GM04503 (cell line): Measurements from ENCODE around the gene SIRT5.

Experiments used
- DNase-seq: peaks from one replicate; pipeline ENCODE4 v3.0.0-alpha.2; 2012; ENCODE audit warnings: low read depth

The SIRT5 gene

GRCh38 chr6:13574571-13575376, at the start of gene SIRT5:
Gene SIRT5 (plus strand): TSS chr6:13574601. CDS start chr6:13584111, 9,510 bp downstream.
- peak; percentile 27 for DNase-seq

DNA sequence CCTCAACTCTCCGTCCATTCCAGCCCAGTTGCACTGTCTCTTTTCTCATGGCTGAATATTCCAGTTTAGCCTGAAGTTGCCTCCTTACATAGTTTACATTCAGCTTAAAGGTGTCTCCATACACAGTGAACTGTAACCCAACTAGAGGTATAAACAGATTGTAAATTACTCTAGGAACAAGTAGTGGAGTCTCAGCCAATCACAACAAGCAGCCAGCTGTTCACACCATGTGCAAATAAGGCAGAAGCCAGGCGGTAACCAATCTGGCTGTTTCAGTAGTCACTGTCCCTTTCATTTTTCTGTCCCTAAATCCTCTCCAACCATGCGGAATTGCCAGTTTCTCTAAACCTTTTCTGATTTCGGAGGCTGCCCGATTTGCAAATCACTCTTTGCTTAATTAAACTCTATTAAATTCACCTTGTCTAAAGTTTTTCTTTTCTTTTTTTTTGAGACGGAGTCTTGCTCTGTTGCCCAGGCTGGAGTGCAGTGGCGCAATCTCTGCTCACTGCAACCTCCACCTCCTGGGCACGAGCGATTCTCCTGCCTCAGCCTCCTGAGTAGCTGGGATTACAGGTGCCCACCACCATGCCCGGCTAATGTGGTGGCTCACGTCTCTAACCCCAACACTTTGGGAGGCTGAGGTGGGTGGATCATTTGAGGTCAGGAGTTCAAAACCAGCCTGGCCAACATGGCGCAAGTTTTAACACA, 49.4 kb upstream of the SIRT5 start:
- DNase-seq: no peak

DNA sequence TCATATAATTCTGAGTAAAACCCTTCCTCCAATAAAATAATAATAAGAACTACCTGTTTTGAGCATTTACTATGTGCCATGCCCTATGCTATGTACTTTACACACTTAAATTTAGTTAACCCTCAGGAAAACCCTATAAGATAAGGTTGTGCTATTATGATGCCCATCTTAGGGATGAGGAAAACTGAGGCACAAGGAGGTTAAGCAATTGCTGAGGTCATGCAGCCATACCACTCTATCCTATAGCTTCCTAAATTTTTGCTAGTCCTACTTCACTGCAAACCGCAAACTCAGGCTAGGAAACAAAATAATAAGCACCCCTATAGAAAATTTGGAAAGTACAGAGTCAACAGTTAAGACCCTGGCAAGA, 48.1 kb upstream of the SIRT5 start:
- no peak for DNase-seq

DNA sequence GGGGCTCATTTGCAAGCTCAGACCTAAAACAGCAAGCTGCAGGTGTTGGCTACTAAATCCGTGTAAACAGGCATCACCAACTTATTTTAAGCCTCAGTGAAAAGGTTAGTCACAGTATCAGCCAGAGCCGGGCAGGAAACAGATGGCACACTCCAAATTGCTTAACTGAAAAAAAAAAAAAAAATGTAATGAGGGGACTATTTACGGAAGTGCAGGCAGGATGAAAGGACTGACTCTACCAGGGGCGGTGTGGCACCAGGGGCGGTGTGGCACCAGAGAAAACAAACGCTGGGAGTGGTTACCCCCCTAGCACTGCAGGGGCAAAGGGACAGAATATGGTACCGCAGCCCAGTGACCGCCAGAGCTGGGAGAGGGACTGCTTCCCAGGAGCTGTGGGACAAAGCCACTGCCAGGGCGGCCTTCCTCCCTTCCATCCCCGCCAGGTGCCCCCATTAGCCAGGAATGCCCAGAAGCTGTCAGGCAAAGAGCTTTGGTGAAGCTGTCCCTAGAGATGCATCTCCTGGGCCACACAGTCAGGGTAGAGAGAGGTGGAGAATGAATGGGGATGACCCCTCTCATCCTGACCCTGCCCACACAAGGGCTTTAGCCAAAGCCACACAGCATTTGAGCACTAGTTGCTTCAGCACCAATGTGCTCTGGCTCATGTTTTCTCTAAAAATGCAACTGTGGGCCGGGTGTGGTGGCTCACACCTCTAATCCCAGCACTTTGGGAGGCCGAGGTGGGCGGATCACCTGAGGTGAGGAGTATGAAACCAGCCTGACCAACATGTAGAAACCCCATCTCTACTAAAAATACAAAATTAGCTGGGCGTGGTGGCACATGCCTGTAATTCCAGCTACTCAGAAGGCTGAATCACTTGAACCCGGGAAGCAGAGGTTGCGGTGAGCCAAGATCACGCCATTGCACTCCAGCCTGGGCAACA, 47.4 kb upstream of the SIRT5 start:
- DNase-seq: no peak

DNA sequence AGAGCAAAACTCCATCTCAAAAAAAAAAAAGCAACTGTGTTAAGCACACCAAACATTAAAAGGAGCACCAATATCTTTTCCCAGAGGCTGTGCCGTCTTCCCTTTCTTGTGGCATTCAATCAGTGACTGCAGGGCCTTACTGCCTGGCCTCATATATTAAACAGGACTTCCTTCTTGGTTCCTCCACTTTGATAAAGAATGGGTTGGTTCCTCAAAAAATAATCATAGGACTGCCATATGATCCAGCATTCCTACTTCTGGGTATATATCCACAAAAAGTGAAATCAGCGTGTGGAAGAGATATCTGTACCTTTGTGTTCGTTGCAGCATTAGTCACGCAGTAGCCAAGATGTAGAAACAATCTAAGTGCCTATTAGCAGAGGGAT, 46.7 kb upstream of the SIRT5 start:
- DNase-seq: no peak

- DNase-seq: no peak
These were observed 46.2 kb upstream of the SIRT5 start for GRCh38 chr6:13528232-13528631.

GRCh38 chr6:13528777-13529343, 45.5 kb upstream of the SIRT5 start:
- no peak for DNase-seq

GRCh38 chr6:13531956-13532355, 42.4 kb upstream of the SIRT5 start:
- DNase-seq: no peak

- DNase-seq: no peak
These were observed 39.9 kb upstream of the SIRT5 start for GRCh38 chr6:13534536-13534935.

- DNase-seq: no peak
These were observed 39.1 kb upstream of the SIRT5 start for GRCh38 chr6:13535306-13535705.

DNA sequence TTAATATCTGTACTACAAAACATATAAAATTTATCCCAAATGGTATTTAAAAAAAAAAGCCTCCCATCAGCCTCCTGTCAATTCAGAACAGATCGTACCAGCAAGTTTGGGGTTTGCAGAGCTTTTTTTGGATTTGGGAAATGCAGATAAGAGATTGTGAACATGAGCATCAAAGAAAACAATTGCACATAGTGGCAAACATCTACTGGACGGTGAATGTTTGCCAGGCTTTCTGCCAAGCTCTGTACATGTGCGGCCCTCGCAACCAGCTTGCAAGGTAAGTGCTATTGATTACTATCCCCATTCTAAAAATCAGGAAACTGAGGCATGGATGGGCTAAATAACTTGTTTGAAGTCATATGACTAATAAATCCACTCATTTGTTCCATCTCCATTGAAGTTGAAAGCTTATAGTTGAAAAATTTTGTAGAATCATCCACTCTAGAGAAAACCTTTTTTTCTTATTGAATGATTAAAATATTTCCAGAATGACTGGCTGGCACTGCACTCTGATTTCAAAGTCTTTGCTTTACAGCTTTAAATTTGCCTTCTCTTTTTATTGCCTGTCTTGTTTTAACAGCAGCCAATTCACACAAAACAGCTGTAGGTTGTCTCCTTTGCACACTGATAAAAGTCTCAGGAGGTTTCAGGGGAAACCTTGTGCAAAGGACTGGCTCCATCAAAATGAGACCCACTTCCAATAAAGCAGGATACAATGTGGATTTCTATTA, 37.4 kb upstream of the SIRT5 start:
- no peak for DNase-seq

- DNase-seq: no peak
These were observed 36.9 kb upstream of the SIRT5 start for GRCh38 chr6:13537527-13537897.

DNA sequence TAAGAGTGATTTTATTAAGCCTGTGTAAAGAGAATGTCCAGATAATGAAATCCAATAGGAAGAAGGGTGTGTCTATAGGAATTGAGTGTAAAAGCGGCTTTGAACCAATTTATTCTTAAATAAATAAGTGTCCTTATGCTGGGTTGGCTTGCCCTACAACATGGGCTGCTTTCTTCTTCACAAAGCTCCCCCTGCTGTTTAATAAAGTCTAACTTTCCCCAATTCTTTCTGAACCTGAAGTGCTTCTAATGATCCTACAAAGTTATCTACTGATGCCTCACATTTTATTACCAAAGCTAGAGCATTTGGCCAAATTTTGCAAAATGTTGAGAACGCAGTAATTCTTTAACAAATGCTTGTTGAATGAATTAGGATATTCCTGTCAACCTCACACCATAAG, 36.3 kb upstream of the SIRT5 start:
- DNase-seq: no peak

- no peak for DNase-seq
These were observed 35.8 kb upstream of the SIRT5 start for GRCh38 chr6:13538600-13538999.

- DNase-seq: no peak
These were observed 34.8 kb upstream of the SIRT5 start for GRCh38 chr6:13539572-13539971.

DNA sequence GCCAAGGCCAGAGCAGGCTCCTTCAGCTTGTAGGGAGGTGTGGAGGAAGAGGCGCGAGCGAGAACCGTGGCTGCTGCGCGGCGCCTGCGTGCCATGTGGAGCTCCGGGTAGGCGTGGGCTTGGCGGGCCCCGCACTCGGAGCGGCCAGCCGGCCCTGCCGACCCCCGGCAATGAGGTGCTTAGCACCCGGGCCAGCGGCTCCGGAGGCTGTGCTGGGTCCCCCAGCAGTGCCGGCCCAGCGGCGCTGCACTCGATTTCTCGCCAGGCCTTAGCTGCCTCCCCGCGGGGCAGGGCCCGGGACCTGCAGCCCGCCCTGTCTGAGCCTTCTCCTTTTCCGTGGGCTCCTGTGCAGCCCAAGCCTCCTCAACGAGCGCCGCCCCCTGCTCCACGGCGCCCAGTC, 32.9 kb upstream of the SIRT5 start:
- DNase-seq: no peak

- DNase-seq: no peak
These were observed 29.8 kb upstream of the SIRT5 start for GRCh38 chr6:13544454-13545186.

DNA sequence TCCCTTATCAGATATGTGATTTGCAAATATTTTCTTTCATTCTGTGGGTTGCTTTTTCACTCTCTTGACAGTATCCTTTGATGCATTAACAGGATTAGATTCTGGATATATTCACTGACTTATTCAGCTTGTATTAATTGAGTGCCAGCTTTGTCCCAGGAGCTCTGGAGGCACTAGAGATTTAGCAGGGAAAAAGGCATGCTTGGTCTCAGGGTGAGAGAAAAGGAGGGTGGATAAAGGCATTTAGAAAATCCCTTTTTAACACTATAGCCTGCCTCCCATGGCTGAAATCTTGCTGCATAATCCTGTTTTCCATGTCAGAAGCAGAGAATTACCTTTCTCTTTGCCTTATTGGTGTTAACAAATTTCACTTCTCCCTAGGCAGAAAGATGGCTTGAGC, 28.5 kb upstream of the SIRT5 start:
- no peak for DNase-seq

GRCh38 chr6:13548500-13549210, 25.7 kb upstream of the SIRT5 start:
- DNase-seq: no peak

DNA sequence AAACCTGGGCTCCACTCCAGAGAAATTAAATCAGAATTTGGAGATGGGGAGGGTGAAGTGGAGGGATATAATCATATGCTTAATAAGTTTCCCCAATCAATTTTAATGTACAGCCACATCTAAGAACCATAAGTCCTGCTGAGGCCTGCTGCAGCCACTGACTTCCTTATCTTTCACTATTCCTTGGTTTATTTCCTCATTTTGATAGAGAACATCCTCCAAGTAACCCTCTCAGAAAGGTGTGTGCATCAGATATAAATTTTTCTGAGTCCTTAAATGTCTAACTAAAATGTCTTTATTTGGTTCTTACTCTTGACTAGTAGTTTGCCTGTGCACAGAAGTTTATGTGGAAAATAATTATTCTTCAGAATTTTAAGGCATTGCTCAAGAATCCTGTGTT, 23.7 kb upstream of the SIRT5 start:
- no peak for DNase-seq
